ENCODE data around the gene FYB1.

GRCh38 chr5:39151745-39152144 is 67.6 kb downstream of the FYB1 start:
- TF ChIP-seq REST (IDR thresholded peaks at IDR 0.05; ENCODE audit: insufficient replicate concordance, low read depth) (no peak), POLR2AphosphoS5 (IDR thresholded peaks at IDR 0.05; ENCODE audit: low read depth) (no peak), GABPA (IDR thresholded peaks at IDR 0.05; ENCODE audit: low read depth) (no peak), SPI1 (IDR thresholded peaks at IDR 0.05; ENCODE audit: borderline replicate concordance, low read depth) (no peak)
- TF ChIP-seq, protein P1, sequence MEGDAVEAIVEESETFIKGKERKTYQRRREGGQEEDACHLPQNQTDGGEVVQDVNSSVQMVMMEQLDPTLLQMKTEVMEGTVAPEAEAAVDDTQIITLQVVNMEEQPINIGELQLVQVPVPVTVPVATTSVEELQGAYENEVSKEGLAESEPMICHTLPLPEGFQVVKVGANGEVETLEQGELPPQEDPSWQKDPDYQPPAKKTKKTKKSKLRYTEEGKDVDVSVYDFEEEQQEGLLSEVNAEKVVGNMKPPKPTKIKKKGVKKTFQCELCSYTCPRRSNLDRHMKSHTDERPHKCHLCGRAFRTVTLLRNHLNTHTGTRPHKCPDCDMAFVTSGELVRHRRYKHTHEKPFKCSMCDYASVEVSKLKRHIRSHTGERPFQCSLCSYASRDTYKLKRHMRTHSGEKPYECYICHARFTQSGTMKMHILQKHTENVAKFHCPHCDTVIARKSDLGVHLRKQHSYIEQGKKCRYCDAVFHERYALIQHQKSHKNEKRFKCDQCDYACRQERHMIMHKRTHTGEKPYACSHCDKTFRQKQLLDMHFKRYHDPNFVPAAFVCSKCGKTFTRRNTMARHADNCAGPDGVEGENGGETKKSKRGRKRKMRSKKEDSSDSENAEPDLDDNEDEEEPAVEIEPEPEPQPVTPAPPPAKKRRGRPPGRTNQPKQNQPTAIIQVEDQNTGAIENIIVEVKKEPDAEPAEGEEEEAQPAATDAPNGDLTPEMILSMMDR (IDR thresholded peaks at IDR 0.05; ENCODE audit: insufficient read depth, low read length) = no peak

All from HL-60 (cell line).